Neuron (in vitro differentiated cells): ENCODE results near the gene ARAP2.
A peak's percentile ranks its signal among the peaks of the same experiment; 100 is the strongest.

ENCODE experiments used
- H2AFZ ChIP-seq: one replicate; pipeline ENCODE4 v1.6.1; 2013; ENCODE audit warnings: low read depth, mild to moderate bottlenecking, inconsistent platforms, low read length, moderate library complexity
- H3K27me3 ChIP-seq: one replicate; pipeline ENCODE4 v1.6.1; 2013; ENCODE audit warnings: low read length; ENCODE audit not compliant: insufficient read depth
- H3K36me3 ChIP-seq: one replicate; pipeline ENCODE4 v1.6.1; 2013; ENCODE audit warnings: low read length; ENCODE audit not compliant: insufficient read depth
- H3K4me1 ChIP-seq: one replicate; pipeline ENCODE4 v1.6.1; 2013; ENCODE audit warnings: low read length; ENCODE audit not compliant: insufficient read depth
- H3K4me3 ChIP-seq: 2 replicates; pipeline ENCODE4 v1.5.1; 2013; ENCODE audit warnings: mild to moderate bottlenecking, low read length, moderate library complexity
- H3K9me3 ChIP-seq: one replicate; pipeline ENCODE4 v1.6.1; 2013; ENCODE audit warnings: low read length

The ARAP2 gene

GRCh38 chr4:36274158-36274557, 29.8 kb upstream of the ARAP2 start:
- no peaks in the 10 kb centered on the region for H3K9me3 ChIP-seq
- H3K36me3 ChIP-seq: no peaks in the 10 kb centered on the region
- H3K27me3 ChIP-seq: no peaks in the 10 kb centered on the region
- H3K4me1 ChIP-seq: peaks cover 11% of the 10 kb centered on the region
- no peak overlapping the region for H3K4me3 ChIP-seq
- no peak overlapping the region for H2AFZ ChIP-seq

DNA sequence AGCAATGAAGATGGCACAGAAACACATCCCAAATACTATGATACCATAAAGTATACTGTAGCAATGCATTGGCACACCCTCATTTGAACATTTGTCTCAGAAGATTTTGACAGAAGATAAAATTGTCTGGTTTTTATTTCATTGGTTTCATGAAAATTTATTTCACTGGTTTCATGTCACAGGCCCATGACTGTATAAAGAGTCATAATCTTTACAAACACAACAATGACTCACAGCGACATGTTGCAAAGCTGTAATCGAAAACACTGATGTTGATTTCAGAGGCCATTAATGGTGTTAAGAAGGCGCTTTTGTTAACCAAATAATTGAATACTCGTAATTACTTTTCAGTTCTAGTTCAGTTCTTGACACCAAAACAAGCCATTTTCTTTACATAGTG, 29.0 kb upstream of the ARAP2 start:
- H2AFZ ChIP-seq: no peak overlapping the region
- no peaks in the 10 kb centered on the region for H3K9me3 ChIP-seq
- no peaks in the 10 kb centered on the region for H3K27me3 ChIP-seq
- H3K36me3 ChIP-seq: no peaks in the 10 kb centered on the region
- peaks cover 16% of the 10 kb centered on the region for H3K4me1 ChIP-seq
- H3K4me3 ChIP-seq: no peak overlapping the region

- H3K36me3 ChIP-seq: no peaks in the 10 kb centered on the region
- H2AFZ ChIP-seq: no peak overlapping the region
- H3K9me3 ChIP-seq: no peaks in the 10 kb centered on the region
- no peaks in the 10 kb centered on the region for H3K27me3 ChIP-seq
- peaks cover 16% of the 10 kb centered on the region for H3K4me1 ChIP-seq
- H3K4me3 ChIP-seq: no peak overlapping the region
Measured at GRCh38 chr4:36269533-36270173, 25.3 kb upstream of the ARAP2 start.

GRCh38 chr4:36269101-36269500, 24.8 kb upstream of the ARAP2 start:
- H3K4me1 ChIP-seq: peaks cover 16% of the 10 kb centered on the region
- no peaks in the 10 kb centered on the region for H3K36me3 ChIP-seq
- H2AFZ ChIP-seq: no peak overlapping the region
- no peaks in the 10 kb centered on the region for H3K9me3 ChIP-seq
- H3K4me3 ChIP-seq: no peak overlapping the region
- H3K27me3 ChIP-seq: no peaks in the 10 kb centered on the region

GRCh38 chr4:36267486-36268268, 23.4 kb upstream of the ARAP2 start:
- no peaks in the 10 kb centered on the region for H3K36me3 ChIP-seq
- H3K4me1 ChIP-seq: peaks cover 16% of the 10 kb centered on the region
- H2AFZ ChIP-seq: no peak overlapping the region

DNA sequence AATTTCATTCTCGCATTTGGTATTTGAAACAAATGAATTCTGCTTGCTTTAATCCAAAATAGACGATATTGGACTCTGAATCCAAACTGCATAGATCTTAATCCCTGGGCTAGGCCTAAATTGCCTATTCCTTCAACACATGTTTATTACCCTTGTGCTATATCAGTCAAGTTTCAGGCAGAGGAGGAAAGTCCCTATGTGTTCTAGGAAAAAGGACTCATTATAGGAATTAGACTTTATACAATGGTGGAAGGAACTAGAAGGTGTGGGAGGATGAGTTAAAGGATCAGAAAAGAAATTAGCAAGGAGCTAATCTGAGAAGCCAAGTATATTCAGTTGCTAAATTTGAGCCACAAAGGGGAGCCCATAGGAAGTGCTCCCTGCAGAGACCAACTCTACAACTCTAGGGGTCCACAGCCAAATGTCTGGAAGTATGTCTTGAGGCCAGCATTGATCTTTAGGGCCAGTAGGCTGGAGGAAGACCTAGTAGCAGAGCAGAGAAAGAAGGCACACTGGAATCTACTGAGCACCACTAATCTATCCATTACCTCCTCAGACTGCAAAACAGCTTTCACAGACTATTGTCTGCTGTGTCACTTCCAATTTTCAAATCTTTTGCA, 20.0 kb upstream of the ARAP2 start:
- Histone ChIP-seq H3K9me3 (peaks cover 3% of the 10 kb centered on the region), H3K36me3 (no peaks in the 10 kb centered on the region)

More at GRCh38 chr4:36267486-36268268, 23.4 kb upstream of the ARAP2 start:
- Histone ChIP-seq H3K27me3 (no peaks in the 10 kb centered on the region), H3K4me3 (no peak overlapping the region), H3K9me3 (no peaks in the 10 kb centered on the region)

GRCh38 chr4:36260731-36261130, 16.4 kb upstream of the ARAP2 start:
- peaks cover 9% of the 10 kb centered on the region for H3K4me1 ChIP-seq
- H3K36me3 ChIP-seq: no peaks in the 10 kb centered on the region
- H2AFZ ChIP-seq: no peak overlapping the region
- no peaks in the 10 kb centered on the region for H3K27me3 ChIP-seq
- H3K4me3 ChIP-seq: no peak overlapping the region
- H3K9me3 ChIP-seq: peaks cover 3% of the 10 kb centered on the region

More for the DNA sequence above, 20.0 kb upstream of the ARAP2 start:
- H3K4me3 ChIP-seq: no peak overlapping the region
- H2AFZ ChIP-seq: no peak overlapping the region
- H3K4me1 ChIP-seq: peaks cover 7% of the 10 kb centered on the region
- no peaks in the 10 kb centered on the region for H3K27me3 ChIP-seq

- Histone ChIP-seq H3K27me3 (no peaks in the 10 kb centered on the region), H2AFZ (peak overlapping the region; percentile 60), H3K9me3 (peaks cover 3% of the 10 kb centered on the region), H3K36me3 (no peaks in the 10 kb centered on the region), H3K4me1 (peaks cover 12% of the 10 kb centered on the region), H3K4me3 (no peak overlapping the region)
Measured at GRCh38 chr4:36256398-36256891, 12.1 kb upstream of the ARAP2 start.

GRCh38 chr4:36255577-36255976, 11.3 kb upstream of the ARAP2 start:
- Histone ChIP-seq H3K36me3 (no peaks in the 10 kb centered on the region), H3K27me3 (no peaks in the 10 kb centered on the region), H3K4me3 (no peak overlapping the region), H3K4me1 (peaks cover 12% of the 10 kb centered on the region), H2AFZ (no peak overlapping the region), H3K9me3 (no peaks in the 10 kb centered on the region)

- no peaks in the 10 kb centered on the region for H3K36me3 ChIP-seq
- no peaks in the 10 kb centered on the region for H3K9me3 ChIP-seq
- H2AFZ ChIP-seq: no peak overlapping the region
- H3K4me1 ChIP-seq: peaks cover 12% of the 10 kb centered on the region
- H3K4me3 ChIP-seq: no peak overlapping the region
- H3K27me3 ChIP-seq: no peaks in the 10 kb centered on the region
Measured at GRCh38 chr4:36254371-36254770, 10.1 kb upstream of the ARAP2 start.

DNA sequence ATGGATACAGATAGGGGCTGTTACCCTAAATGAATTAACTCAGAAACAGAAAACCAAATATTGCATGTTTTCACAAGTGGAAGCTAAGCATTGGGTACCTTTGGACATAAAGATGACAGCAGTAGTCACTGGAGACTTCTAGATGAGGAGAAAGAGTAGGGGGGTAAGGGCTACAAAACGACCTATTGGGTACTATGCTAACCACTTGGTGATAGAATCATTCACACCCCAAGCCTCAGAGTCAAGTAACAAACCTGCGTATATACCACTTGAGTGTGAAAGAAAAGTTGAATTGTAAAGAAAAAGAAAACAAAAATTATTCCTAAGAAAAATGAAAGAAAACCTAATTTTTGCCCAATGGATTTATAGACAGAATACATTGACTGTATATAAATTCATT, 7.7 kb upstream of the ARAP2 start:
- no peak overlapping the region for H2AFZ ChIP-seq
- H3K4me1 ChIP-seq: peaks cover 12% of the 10 kb centered on the region
- no peaks in the 10 kb centered on the region for H3K36me3 ChIP-seq
- H3K4me3 ChIP-seq: no peak overlapping the region
- no peaks in the 10 kb centered on the region for H3K9me3 ChIP-seq
- no peaks in the 10 kb centered on the region for H3K27me3 ChIP-seq

DNA sequence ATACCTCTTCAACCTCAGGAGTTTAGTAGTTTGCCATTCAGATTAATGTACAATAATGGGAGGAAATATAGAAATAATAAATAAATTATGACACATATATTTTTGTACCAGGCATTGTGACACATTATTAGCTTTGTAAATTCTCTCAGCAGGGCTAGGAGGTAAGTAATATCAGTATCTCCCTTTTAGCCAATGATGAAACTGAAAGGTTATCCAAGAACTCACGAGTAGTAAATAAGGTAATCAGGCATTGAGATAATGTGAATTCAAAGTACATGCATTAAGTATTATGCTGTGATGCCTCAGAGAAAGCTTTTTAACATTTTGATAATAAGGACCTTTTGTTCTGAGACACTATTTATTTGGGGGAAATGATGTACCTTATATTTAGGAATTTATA, 5.3 kb upstream of the ARAP2 start:
- H3K27me3 ChIP-seq: peaks cover under 1% of the 10 kb centered on the region
- H3K9me3 ChIP-seq: no peaks in the 10 kb centered on the region
- H3K4me1 ChIP-seq: peaks cover 1% of the 10 kb centered on the region
- H2AFZ ChIP-seq: no peak overlapping the region
- H3K36me3 ChIP-seq: no peaks in the 10 kb centered on the region
- H3K4me3 ChIP-seq: no peak overlapping the region
